Fibroblast of lung (primary cell): ENCODE results near the gene KCNN3. TPM values are rescaled to one million over a fixed set of nuclear protein-coding genes. Genes with fewer than 3 reads are reported as not detected.

Experiments
- DNase-seq, 2 donors: peaks; one replicate each; pipeline versions ENCODE4 v3.0.0 to v3.0.0-alpha.2; 2010; ENCODE audit warnings: low read depth in 2 of 2
- H2AFZ ChIP-seq: 2 replicates; pipeline ENCODE4 v1.5.1; 2012; ENCODE audit warnings: low read length, control low read depth, inconsistent platforms
- H3K27ac ChIP-seq: 2 replicates; pipeline ENCODE4 v1.5.1; 2011; ENCODE audit warnings: low read length, control low read depth; ENCODE audit not compliant: insufficient read depth
- H3K27me3 ChIP-seq: 2 replicates; pipeline ENCODE4 v1.5.1; 2011; ENCODE audit warnings: mild to moderate bottlenecking, low read length; ENCODE audit not compliant: control insufficient read depth, insufficient read depth
- H3K36me3 ChIP-seq: 2 replicates; pipeline ENCODE4 v1.5.1; 2011; ENCODE audit warnings: low read length; ENCODE audit not compliant: control insufficient read depth, insufficient read depth
- H3K4me1 ChIP-seq: 2 replicates; pipeline ENCODE4 v1.5.1; 2011; ENCODE audit warnings: low read length; ENCODE audit not compliant: control insufficient read depth, insufficient read depth; ENCODE audit errors: extremely low read depth
- H3K4me2 ChIP-seq: 2 replicates; pipeline ENCODE4 v1.5.1; 2011; ENCODE audit warnings: low read length, control low read depth; ENCODE audit not compliant: insufficient read depth; ENCODE audit errors: extremely low read depth
- H3K4me3 ChIP-seq, 4 experiments: fragments of 200-600 bp in 1 of 4; sonication (generic) in 1 of 4; replicated peaks in 1 of 4; 2 replicates each; pipeline ENCODE4 v1.5.1; 2011 to 2016; ENCODE audit warnings: low read length in 4 of 4, low read depth in 3 of 4, mild to moderate bottlenecking in 3 of 4, control low read depth in 2 of 4, inconsistent platforms in 1 of 4, mixed read lengths in 1 of 4; ENCODE audit not compliant: insufficient read depth in 1 of 4; ENCODE audit errors: control extremely low read depth in 1 of 4
- H3K79me2 ChIP-seq: 2 replicates; pipeline ENCODE4 v1.5.1; 2012; ENCODE audit warnings: mild to moderate bottlenecking, low read length, inconsistent platforms; ENCODE audit not compliant: control insufficient read depth, insufficient read depth
- H3K9ac ChIP-seq: 2 replicates; pipeline ENCODE4 v1.5.1; 2011; ENCODE audit warnings: mild to moderate bottlenecking, low read length, control low read depth; ENCODE audit not compliant: insufficient read depth
- H3K9me3 ChIP-seq: 2 replicates; pipeline ENCODE4 v1.5.1; 2012; ENCODE audit warnings: low read depth, low read length; ENCODE audit not compliant: control insufficient read depth, insufficient read depth
- H4K20me1 ChIP-seq: 2 replicates; pipeline ENCODE4 v1.5.1; 2011; ENCODE audit warnings: low read length; ENCODE audit not compliant: control insufficient read depth, insufficient read depth; ENCODE audit errors: extremely low read depth
- EZH2 ChIP-seq: IDR thresholded peaks from 2 replicates; pipeline ENCODE4 v1.5.1; 2012; ENCODE audit warnings: low read length, control low read depth, mild to moderate bottlenecking; ENCODE audit errors: missing control alignments
- polyA plus RNA-seq, 2 donors: library from polyadenylated mRNA; depleted of rRNA in 1 of 2; stranded (reverse) in 1 of 2; unstranded in 1 of 2; fragments of >200 nt; gene quantifications; 2 replicates each; pipeline ENCODE4 v1.2.1, GENCODE V29; 2011 to 2012; ENCODE audit warnings: missing spikeins in 1 of 2
- total RNA-seq: library from RNA; depleted of rRNA; stranded (reverse); fragments of >200 nt; gene quantifications from 2 replicates; pipeline ENCODE4 v1.2.1, GENCODE V29; 2014
- TF ChIP-seq, protein P1 (sequence below), 2 donors: IDR thresholded peaks in 1 of 2; conservative IDR thresholded peaks in 1 of 2; 1 replicate in 1 of 2; 2 replicates in 1 of 2; pipeline ENCODE4 v1.5.1; 2011 to 2012; ENCODE audit warnings: low read length in 2 of 2, control low read depth in 1 of 2, inconsistent platforms in 1 of 2, low read depth in 1 of 2, mild to moderate bottlenecking in 1 of 2

KCNN3 gene
- total and polyA plus RNA-seq, 2 donors (not counting 1 experiment from before 2014, with no cell fraction given): not detected

GRCh38 chr1:154779551-154780189, 90.4 kb downstream of the KCNN3 start:
- Histone ChIP-seq H3K9ac (no peak overlapping the region), H2AFZ (no peak overlapping the region), H3K4me1 (no peaks in the 10 kb centered on the region), H3K27ac (no peak overlapping the region), H3K27me3 (peaks cover 9% of the 10 kb centered on the region), H3K4me2 (no peak overlapping the region), H3K4me3 (no peak overlapping the region), H4K20me1 (no peaks in the 10 kb centered on the region), H3K79me2 (no peaks in the 10 kb centered on the region), H3K36me3 (no peaks in the 10 kb centered on the region), H3K9me3 (no peaks in the 10 kb centered on the region)
- no peak for DNase-seq
- no peak for TF ChIP-seq EZH2
- TF ChIP-seq, protein P1, sequence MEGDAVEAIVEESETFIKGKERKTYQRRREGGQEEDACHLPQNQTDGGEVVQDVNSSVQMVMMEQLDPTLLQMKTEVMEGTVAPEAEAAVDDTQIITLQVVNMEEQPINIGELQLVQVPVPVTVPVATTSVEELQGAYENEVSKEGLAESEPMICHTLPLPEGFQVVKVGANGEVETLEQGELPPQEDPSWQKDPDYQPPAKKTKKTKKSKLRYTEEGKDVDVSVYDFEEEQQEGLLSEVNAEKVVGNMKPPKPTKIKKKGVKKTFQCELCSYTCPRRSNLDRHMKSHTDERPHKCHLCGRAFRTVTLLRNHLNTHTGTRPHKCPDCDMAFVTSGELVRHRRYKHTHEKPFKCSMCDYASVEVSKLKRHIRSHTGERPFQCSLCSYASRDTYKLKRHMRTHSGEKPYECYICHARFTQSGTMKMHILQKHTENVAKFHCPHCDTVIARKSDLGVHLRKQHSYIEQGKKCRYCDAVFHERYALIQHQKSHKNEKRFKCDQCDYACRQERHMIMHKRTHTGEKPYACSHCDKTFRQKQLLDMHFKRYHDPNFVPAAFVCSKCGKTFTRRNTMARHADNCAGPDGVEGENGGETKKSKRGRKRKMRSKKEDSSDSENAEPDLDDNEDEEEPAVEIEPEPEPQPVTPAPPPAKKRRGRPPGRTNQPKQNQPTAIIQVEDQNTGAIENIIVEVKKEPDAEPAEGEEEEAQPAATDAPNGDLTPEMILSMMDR (conservative IDR thresholded peaks at IDR 0.05 in 1 of 2, IDR thresholded peaks at IDR 0.05 in 1 of 2; ENCODE audit: low read depth in 1 of 2, low read length in 2 of 2): no peak

DNA sequence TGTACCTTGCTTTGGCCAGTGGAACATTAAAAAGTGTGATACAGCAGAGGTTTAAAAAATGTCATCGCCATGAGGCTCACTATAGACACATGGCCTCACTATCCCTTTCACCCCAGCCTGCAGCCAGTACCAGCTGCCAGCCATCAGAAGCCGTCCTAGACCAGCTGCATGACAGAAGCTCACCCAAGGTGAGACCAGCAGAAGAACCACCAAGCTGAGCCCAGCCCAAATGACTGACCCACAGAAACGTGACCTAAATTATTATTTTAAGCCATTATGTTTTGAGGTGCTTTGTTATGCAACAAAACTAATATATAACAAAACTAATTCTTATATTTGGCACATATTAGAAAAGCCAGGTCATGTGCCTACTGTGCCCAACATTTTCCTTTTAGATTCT, 91.1 kb downstream of the KCNN3 start:
- Histone ChIP-seq H3K9ac (no peak overlapping the region), H3K4me3 (no peak overlapping the region), H3K27ac (no peak overlapping the region), H2AFZ (no peak overlapping the region), H3K27me3 (peaks cover 9% of the 10 kb centered on the region), H3K4me2 (no peak overlapping the region), H4K20me1 (no peaks in the 10 kb centered on the region), H3K79me2 (no peaks in the 10 kb centered on the region), H3K36me3 (no peaks in the 10 kb centered on the region), H3K4me1 (no peaks in the 10 kb centered on the region), H3K9me3 (no peaks in the 10 kb centered on the region)
- TF ChIP-seq, protein P1 (conservative IDR thresholded peaks at IDR 0.05 in 1 of 2, IDR thresholded peaks at IDR 0.05 in 1 of 2; ENCODE audit: low read depth in 1 of 2, low read length in 2 of 2): no peak
- no peak for TF ChIP-seq EZH2
- DNase-seq: no peak

DNA sequence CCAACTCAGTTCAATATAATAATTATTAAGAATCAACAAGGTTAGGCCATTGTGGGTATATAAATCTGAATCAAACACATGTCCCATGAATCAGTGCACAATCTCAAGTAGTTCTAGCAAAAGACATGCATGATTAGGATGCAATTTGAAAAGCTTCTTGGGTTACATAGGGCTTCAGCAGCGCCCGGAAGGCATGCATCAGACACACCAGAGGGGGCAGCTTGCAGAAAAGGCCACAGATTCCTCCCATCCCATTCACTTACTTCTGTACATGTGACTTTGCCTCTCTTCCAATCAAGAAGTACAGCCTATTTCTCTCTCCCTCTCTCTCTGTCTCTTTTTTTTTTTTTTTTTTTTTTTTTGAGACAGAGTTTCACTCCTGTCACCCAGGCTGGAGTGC, 91.8 kb downstream of the KCNN3 start:
- TF ChIP-seq, protein P1 (conservative IDR thresholded peaks at IDR 0.05 in 1 of 2, IDR thresholded peaks at IDR 0.05 in 1 of 2; ENCODE audit: low read depth in 1 of 2, low read length in 2 of 2): no peak
- no peak for TF ChIP-seq EZH2
- Histone ChIP-seq H3K4me2 (no peak overlapping the region), H3K27ac (no peak overlapping the region), H3K9me3 (no peaks in the 10 kb centered on the region), H2AFZ (no peak overlapping the region), H3K9ac (no peak overlapping the region), H3K79me2 (no peaks in the 10 kb centered on the region), H3K4me1 (no peaks in the 10 kb centered on the region), H4K20me1 (no peaks in the 10 kb centered on the region), H3K27me3 (peaks cover 3% of the 10 kb centered on the region), H3K36me3 (no peaks in the 10 kb centered on the region), H3K4me3 (no peak overlapping the region)
- DNase-seq: no peak
